ENCODE measurements around the gene PKNOX2. TPM values are rescaled to one million over a fixed set of nuclear protein-coding genes. Genes with fewer than 3 reads are reported as not detected.

PKNOX2 gene
- total and polyA plus RNA-seq, 2 of the 8 experiments (the other 6 are each of a cell fraction or from before 2014, with no cell fraction given), result 2.0 TPM

- H4K91ac ChIP-seq (replicated peaks; ENCODE audit: insufficient read length, low read length), result no peak overlapping the region
- H3K56ac ChIP-seq (replicated peaks; ENCODE audit: insufficient read length, low read depth, low read length), result no peak overlapping the region
- no peaks in the 10 kb centered on the region; the same call in 1 of the 2 replicates for H3K23me2 ChIP-seq (ENCODE audit: low read depth, low read length)
- CTCF ChIA-PET (ENCODE audit: partially characterized antibody), result interaction anchor here (1.0 to 12.3 kb wide), 5 partner anchors 13 to 243 kb away, joined by 3 to 198 read pairs (median 4); no protein-coding TSS in a partner anchor
- H2BK15ac ChIP-seq (ENCODE audit: low read length), result no peak overlapping the region
- no peak overlapping the region for H3K4me3 ChIP-seq (ENCODE audit: extremely low read depth in 1 of 4, insufficient read depth in 2 of 4, low read depth in 3 of 4, low read length in 4 of 4)
- no peak for TF ChIP-seq BCL11A (IDR thresholded peaks at IDR 0.05; ENCODE audit: low read depth in 2 of 2, low read length in 2 of 2)
- no peak for TF ChIP-seq CTCF (IDR thresholded peaks at IDR 0.05; ENCODE audit: control extremely low read depth in 1 of 3, insufficient read depth in 1 of 3, low read depth in 1 of 3, low read length in 3 of 3)
- no peak for TF ChIP-seq KDM4A (IDR thresholded peaks at IDR 0.05; ENCODE audit: low read depth, low read length, severe bottlenecking)
- no peak overlapping the region for H3K9ac ChIP-seq (replicated peaks in 1 of 4; ENCODE audit: extremely low read depth in 1 of 4, low read depth in 3 of 4, low read length in 3 of 4)
- H3K36me3 ChIP-seq (ENCODE audit: control insufficient read depth in 2 of 4, insufficient read depth in 4 of 4, low read length in 3 of 4), result no peaks in the 10 kb centered on the region
- no peak overlapping the region for H2BK120ac ChIP-seq (replicated peaks; ENCODE audit: low read depth, low read length)
- no peak overlapping the region for H2BK20ac ChIP-seq (ENCODE audit: low read length)
- H2BK12ac ChIP-seq (ENCODE audit: low read depth, low read length), result no peak overlapping the region
- H4K5ac ChIP-seq (ENCODE audit: insufficient read length, low read depth, low read length), result no peak overlapping the region
- H3K4me1 ChIP-seq (replicated peaks in 1 of 4; ENCODE audit: control insufficient read depth in 3 of 4, insufficient read depth in 4 of 4, low read length in 3 of 4), result no peaks in the 10 kb centered on the region; a peak in 2 of 7 replicates
- no peak overlapping the region for H3K18ac ChIP-seq (ENCODE audit: extremely low read depth, low read length)
- H4K20me1 ChIP-seq (replicated peaks in 1 of 2; ENCODE audit: control insufficient read depth in 1 of 2, insufficient read depth in 2 of 2, low read length in 2 of 2), result no peaks in the 10 kb centered on the region
- H3K79me1 ChIP-seq (ENCODE audit: low read depth, low read length), result no peaks in the 10 kb centered on the region
- H3K27me3 ChIP-seq (replicated peaks in 1 of 4; ENCODE audit: control insufficient read depth in 3 of 4, extremely low read depth in 1 of 4, insufficient read depth in 3 of 4, low read length in 3 of 4), result 0 out of 7 replicates have a peak, but pooled peaks cover 0 to 1% (median 0%) of the 10 kb centered on the region in 4 experiments
- H3K27ac ChIP-seq (ENCODE audit: low read depth, low read length), result no peak overlapping the region
- H3K4me2 ChIP-seq (ENCODE audit: insufficient read depth in 1 of 2, low read depth in 2 of 2, low read length in 2 of 2), result no peak overlapping the region
- H3K14ac ChIP-seq (ENCODE audit: insufficient read length), result no peak overlapping the region
- H2AK5ac ChIP-seq (ENCODE audit: low read depth, low read length), result no peak overlapping the region
- H2BK5ac ChIP-seq (ENCODE audit: low read depth, low read length), result no peak overlapping the region
- WGBS, 2 experiments (ENCODE audit: extremely low coverage in 1 of 2, insufficient coverage in 1 of 2, insufficient read length in 1 of 2, insufficient replicate concordance in 2 of 2, low coverage in 1 of 2, low lambda C conversion rate in 2 of 2, missing lambda C conversion rate in 1 of 2), result 91 to 100% methylated on average over 2 to 7 of the region's 7 CpGs
- H2AFZ ChIP-seq (ENCODE audit: low read length), result no peak overlapping the region
- H3K79me2 ChIP-seq (ENCODE audit: control insufficient read depth in 1 of 2, insufficient read depth in 2 of 2, low read length in 2 of 2), result no peaks in the 10 kb centered on the region
- no peak for FAIRE-seq
- no peaks in the 10 kb centered on the region for H3K9me3 ChIP-seq (ENCODE audit: insufficient read depth in 2 of 2, low read depth in 1 of 2, low read length in 1 of 2)
- POLR2A ChIA-PET (ENCODE audit: partially characterized antibody), result interaction anchor here (0.9 kb wide), 1 partner anchor 38 kb away, joined by 3 read pairs; no protein-coding TSS in a partner anchor
- no peak overlapping the region for H3K23ac ChIP-seq (ENCODE audit: insufficient read length)
- no peak overlapping the region for H4K8ac ChIP-seq (ENCODE audit: extremely low read depth, insufficient read depth, low read length)
- DNase-seq (ENCODE audit: low read depth in 1 of 2, low spot score in 2 of 2), result no peak
- no peak overlapping the region for H3K4ac ChIP-seq (replicated peaks; ENCODE audit: insufficient read length, low read depth, low read length)
Observed at GRCh38 chr11:125333354-125334073, 169.0 kb downstream of the PKNOX2 start.

Data from H1 (cell line).